ENCODE data around the gene ILF2.
A peak's percentile ranks its signal among the peaks of the same experiment; 100 is the strongest.

Gene ILF2

DNA sequence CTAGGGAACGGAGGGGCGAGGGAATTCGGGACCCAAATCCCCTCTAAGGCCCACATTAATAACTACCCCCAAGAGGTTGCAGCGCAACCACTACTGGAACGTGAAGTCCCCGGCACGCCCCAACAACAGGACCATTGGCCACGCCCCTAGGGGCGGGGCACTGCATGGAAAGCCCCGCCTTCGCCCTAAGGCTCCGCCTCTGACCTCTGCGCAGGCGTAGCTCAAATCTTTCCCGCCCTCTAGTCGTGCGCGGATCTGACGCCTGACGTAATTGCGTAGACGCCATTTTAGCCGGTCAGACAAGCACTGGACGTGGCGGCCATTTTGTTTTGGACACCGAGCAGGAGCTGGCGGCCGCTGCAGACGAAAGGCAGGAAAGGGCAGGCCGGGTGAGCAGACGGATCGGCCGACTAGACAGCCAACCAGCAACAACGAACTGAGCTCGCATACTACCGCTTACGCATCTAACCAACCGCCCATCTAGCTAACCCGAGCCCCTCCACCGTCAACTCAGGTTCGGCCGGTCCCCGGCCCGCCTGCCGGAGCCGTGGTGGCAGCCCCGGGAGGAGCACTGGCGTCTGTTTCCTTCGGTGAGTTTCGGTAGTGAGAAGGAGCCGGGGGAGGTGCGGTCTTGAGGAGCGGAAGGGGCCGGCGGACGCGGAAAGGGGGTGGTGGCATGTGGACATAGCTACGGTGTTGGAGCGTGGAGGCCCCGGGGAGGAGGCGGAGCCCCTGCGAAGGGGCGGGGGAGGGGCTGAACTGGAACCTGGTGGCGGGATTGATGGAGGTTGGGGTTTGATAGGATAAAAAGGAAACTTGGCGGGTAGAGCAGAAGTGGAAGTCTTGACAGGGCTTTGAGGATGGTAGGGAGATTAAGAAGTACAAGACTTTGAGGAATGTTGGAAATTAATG, 36.8 kb downstream of the ILF2 start, which contains the start of gene CHTOP:
TSS of gene CHTOP (plus strand) at position 313 of the 912 bp plus-strand sequence. CDS start 2,523 bp downstream, outside the sequence.
- TF ChIP-seq POU6F1 (CRISPR knock-in tag; IDR thresholded peaks at IDR 0.05; ENCODE audit: borderline replicate concordance, low read depth) (peak; percentile 89; the same call in 1 of the 2 replicates), TCF4 (CRISPR knock-in tag; IDR thresholded peaks at IDR 0.05; ENCODE audit: borderline replicate concordance) (no peak), CREB5 (CRISPR knock-in tag; IDR thresholded peaks at IDR 0.05; ENCODE audit: low read depth) (no peak), RARB (CRISPR knock-in tag; IDR thresholded peaks at IDR 0.05) (peak; percentile 72; the same call in 1 of the 2 replicates)
- TF ChIP-seq, protein P1, sequence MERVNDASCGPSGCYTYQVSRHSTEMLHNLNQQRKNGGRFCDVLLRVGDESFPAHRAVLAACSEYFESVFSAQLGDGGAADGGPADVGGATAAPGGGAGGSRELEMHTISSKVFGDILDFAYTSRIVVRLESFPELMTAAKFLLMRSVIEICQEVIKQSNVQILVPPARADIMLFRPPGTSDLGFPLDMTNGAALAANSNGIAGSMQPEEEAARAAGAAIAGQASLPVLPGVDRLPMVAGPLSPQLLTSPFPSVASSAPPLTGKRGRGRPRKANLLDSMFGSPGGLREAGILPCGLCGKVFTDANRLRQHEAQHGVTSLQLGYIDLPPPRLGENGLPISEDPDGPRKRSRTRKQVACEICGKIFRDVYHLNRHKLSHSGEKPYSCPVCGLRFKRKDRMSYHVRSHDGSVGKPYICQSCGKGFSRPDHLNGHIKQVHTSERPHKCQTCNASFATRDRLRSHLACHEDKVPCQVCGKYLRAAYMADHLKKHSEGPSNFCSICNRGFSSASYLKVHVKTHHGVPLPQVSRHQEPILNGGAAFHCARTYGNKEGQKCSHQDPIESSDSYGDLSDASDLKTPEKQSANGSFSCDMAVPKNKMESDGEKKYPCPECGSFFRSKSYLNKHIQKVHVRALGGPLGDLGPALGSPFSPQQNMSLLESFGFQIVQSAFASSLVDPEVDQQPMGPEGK (CRISPR knock-in tag; IDR thresholded peaks at IDR 0.05; ENCODE audit: borderline replicate concordance), result 0 out of 2 replicates have a peak, but pooled peaks have one; percentile 33
- peak; percentile 96 for ATAC-seq

- TF ChIP-seq ZNF8 (CRISPR knock-in tag; IDR thresholded peaks at IDR 0.05), result no peak
- no peak for TF ChIP-seq ZFP3 (CRISPR knock-in tag; IDR thresholded peaks at IDR 0.05)
- TF ChIP-seq BACH2 (CRISPR knock-in tag; IDR thresholded peaks at IDR 0.05; ENCODE audit: borderline replicate concordance), result no peak
- TF ChIP-seq, protein P2, sequence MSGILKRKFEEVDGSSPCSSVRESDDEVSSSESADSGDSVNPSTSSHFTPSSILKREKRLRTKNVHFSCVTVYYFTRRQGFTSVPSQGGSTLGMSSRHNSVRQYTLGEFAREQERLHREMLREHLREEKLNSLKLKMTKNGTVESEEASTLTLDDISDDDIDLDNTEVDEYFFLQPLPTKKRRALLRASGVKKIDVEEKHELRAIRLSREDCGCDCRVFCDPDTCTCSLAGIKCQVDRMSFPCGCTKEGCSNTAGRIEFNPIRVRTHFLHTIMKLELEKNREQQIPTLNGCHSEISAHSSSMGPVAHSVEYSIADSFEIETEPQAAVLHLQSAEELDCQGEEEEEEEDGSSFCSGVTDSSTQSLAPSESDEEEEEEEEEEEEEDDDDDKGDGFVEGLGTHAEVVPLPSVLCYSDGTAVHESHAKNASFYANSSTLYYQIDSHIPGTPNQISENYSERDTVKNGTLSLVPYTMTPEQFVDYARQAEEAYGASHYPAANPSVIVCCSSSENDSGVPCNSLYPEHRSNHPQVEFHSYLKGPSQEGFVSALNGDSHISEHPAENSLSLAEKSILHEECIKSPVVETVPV (CRISPR knock-in tag; IDR thresholded peaks at IDR 0.05), result no peak
- no peak for TF ChIP-seq PPARA (CRISPR knock-in tag; IDR thresholded peaks at IDR 0.05; ENCODE audit: borderline replicate concordance)
- no peak for TF ChIP-seq ZFP30 (CRISPR knock-in tag; IDR thresholded peaks at IDR 0.05)
- no peak for TF ChIP-seq ARNTL (CRISPR knock-in tag; IDR thresholded peaks at IDR 0.05; ENCODE audit: borderline replicate concordance, low read depth)
- TF ChIP-seq ESRRG (CRISPR knock-in tag; IDR thresholded peaks at IDR 0.05), result no peak
- TF ChIP-seq RARB (CRISPR knock-in tag; IDR thresholded peaks at IDR 0.05), result no peak
- TF ChIP-seq ZC3H10 (CRISPR knock-in tag; IDR thresholded peaks at IDR 0.05), result no peak
- TF ChIP-seq, protein P3, sequence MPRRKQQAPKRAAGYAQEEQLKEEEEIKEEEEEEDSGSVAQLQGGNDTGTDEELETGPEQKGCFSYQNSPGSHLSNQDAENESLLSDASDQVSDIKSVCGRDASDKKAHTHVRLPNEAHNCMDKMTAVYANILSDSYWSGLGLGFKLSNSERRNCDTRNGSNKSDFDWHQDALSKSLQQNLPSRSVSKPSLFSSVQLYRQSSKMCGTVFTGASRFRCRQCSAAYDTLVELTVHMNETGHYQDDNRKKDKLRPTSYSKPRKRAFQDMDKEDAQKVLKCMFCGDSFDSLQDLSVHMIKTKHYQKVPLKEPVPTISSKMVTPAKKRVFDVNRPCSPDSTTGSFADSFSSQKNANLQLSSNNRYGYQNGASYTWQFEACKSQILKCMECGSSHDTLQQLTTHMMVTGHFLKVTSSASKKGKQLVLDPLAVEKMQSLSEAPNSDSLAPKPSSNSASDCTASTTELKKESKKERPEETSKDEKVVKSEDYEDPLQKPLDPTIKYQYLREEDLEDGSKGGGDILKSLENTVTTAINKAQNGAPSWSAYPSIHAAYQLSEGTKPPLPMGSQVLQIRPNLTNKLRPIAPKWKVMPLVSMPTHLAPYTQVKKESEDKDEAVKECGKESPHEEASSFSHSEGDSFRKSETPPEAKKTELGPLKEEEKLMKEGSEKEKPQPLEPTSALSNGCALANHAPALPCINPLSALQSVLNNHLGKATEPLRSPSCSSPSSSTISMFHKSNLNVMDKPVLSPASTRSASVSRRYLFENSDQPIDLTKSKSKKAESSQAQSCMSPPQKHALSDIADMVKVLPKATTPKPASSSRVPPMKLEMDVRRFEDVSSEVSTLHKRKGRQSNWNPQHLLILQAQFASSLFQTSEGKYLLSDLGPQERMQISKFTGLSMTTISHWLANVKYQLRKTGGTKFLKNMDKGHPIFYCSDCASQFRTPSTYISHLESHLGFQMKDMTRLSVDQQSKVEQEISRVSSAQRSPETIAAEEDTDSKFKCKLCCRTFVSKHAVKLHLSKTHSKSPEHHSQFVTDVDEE (CRISPR knock-in tag; IDR thresholded peaks at IDR 0.05), result no peak
- TF ChIP-seq POU6F1 (CRISPR knock-in tag; IDR thresholded peaks at IDR 0.05; ENCODE audit: borderline replicate concordance, low read depth), result no peak
- TF ChIP-seq ZNF565 (CRISPR knock-in tag; conservative IDR thresholded peaks at IDR 0.05; ENCODE audit: low read depth), result no peak
- no peak for TF ChIP-seq GLIS3 (CRISPR knock-in tag; IDR thresholded peaks at IDR 0.05)
- no peak for TF ChIP-seq CSDC2 (CRISPR knock-in tag; IDR thresholded peaks at IDR 0.05)
Measured at GRCh38 chr1:153633161-153633753, 37.5 kb downstream of the ILF2 start.

More at GRCh38 chr1:153633161-153633753, 37.5 kb downstream of the ILF2 start:
- ATAC-seq, result no peak

Data from SK-N-SH treated with all-trans-retinoic acid at 6 μM for 48 hours (cell line).